ENCODE measurements around the gene PIANP.

The PIANP gene

GRCh38 chr12:6666211-6666610, 34.4 kb downstream of the PIANP start:
- DNase-seq = no peak

GRCh38 chr12:6664902-6665301, 35.7 kb downstream of the PIANP start:
- no peak for DNase-seq

DNA sequence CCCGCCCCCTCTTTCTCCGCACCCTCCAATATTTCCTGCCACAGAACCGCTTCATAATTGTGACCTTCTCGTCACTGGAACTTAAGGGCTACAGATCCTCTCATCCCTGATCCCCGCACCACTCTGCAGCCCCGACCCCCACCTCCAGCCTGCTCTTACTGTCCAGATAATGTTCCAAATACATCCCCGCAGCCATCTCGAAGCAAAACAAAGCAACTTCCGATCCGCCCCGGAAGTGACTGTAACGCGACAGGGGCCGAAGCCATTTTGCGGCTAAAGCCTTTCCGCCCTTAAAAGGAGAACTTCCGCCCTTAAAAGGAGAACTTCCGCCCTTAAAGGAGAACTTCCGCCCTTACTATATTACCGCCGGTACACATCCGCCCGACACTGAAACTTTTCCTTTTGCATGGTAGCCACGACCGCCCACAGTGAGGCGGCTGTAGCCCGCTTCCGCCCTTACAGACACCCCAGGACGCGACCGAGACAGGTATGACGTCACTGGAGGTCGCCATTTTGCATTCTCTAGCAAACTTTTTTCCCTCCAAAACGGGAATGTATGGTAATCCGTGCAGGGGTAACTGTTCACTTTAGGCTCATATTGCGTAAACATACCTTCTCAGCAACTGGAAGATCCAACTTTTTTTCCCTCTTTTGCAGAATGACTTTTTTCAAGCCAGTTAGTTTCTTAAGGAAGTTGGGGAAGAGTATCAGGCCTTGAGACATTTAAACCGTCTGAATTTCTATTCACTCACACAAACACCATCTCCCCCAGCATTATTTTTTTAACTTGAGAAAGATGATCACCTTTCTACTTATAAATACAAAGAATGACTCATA, 37.5 kb downstream of the PIANP start, which contains the start of gene ING4:
Gene ING4 (minus strand): TSS at position 214 of the 837 bp plus-strand sequence. CDS start 18 bp downstream, at position 196.
- DNase-seq = peak; percentile 96

DNA sequence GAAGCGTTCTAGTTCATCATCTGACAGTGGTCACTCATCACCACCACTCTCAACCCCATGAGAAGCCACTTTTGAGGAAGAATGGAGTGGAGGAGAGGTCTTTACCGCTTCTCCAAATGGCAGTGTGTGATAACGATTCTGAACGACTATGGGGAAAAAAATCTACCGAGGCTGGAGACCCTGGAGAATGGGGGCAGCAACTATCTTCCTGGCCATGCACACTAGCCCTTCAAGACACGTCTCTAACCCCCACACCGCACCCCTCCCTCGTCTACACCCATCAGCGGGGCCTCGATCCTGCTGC, 38.1 kb downstream of the PIANP start:
- no peak for DNase-seq

DNA sequence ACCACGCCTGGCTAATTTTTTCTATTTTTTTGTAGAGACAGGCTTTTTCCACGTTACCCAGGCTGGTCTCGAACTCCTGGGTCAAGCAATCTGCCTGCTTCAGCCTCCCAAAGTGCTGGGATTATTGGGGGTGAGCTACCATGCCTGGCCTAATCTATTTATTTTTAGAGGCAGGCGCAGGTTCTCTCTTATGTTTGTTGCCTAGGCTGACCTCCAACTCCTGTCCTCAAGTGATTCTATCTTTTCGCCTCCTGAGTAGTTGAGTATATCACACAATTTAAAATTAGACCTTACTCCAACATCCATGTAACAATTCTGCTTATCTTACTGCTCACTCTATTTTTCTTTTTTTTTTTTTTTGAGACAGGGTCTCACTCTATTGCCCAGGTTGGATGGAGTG, 46.6 kb downstream of the PIANP start:
- no peak for DNase-seq

- no peak for DNase-seq
Observed at GRCh38 chr12:6653342-6653741, 47.3 kb downstream of the PIANP start.

DNA sequence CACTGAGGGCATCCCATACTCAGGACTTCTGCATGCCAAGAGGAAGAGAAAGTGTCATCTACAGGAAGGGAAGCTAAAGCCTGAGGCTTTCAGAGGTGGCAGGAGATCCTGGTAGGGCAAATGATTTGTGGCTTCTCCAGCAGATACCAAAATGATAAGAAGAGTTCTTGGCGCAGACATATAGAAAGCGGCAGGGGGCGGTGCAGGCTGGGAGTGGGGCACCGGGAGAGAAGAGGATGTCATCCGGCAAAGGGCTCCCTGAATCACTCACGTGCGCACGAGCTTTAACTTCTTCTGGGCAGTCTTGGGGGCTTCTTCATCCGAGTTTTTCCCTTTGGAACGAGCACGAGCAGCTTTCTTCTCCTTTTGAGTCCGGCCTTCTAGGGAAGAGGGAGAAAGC, 48.2 kb downstream of the PIANP start:
- DNase-seq = no peak

- no peak for DNase-seq
Observed at GRCh38 chr12:6650832-6651231, 49.8 kb downstream of the PIANP start.

DNA sequence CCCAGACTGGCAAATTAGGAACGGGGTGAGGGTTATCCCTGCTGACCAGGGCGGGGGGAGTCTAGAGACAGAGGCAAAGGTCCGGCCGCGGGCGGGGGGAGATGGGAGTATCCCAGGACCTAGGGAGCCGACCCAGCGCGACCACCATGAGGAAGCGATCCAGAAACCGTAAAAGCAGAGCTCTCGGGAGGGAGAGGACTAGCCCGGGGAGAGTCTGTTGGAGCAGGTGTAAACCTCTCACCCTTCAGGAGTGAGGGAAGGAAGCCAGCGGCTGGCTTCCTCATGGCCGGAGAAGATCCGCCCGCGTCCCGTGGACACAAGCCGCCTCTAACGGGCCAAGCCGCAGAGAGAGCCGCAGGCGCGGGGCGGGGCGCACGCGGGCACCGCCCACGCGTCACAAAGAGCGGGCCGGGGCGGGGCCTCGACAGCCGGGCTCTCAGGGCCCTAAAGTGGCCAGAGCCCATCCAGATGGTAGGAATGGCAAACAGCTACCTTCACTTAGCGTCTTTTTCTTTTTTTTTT, 53.5 kb downstream of the PIANP start, which contains the start of gene ACRBP:
Gene ACRBP (minus strand): TSS at position 350 of the 522 bp plus-strand sequence. CDS start 66 bp downstream, at position 284.
- DNase-seq = peak; percentile 60

DNA sequence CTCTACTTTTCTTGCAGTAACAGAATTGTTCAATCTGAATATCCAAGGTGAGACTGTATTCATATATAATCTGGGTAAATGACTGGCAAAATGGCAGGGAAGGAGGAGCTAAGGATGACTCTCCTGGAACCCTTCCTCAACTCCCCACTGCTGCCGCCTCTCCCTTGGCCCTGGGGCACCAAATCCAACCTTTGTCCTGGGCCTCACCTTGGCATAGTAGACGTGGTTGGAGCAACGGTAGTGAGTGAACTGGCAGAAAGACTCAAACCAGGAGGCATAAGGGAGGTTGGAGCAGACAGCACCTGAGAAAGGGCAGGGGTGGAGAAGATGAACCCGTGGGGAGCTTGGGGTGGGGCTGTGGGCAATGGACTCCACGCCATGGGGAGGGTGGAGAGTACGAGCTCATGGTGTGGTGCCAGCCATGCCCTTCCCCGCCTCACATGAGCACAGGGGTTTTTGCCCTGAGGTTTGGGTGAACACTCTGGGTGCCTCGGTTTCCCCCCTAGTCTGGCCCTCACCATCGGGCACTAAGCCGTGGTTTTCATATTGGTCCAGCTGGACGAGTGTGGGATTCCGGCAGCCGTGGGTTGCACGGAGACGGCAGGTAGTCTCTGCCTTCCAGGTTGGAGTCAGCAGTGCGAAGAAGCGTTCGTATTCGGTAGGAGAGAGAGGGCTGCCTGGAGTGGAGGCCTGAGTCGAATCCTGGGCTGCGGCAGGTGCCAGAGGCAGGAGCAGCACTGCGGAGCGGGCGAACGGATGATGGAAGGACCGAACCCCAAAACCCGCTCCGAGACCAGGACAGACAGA, 54.1 kb downstream of the PIANP start:
- no peak for DNase-seq

- DNase-seq = no peak
Observed at GRCh38 chr12:6644903-6645302, 55.7 kb downstream of the PIANP start.

GRCh38 chr12:6644257-6644596, 56.4 kb downstream of the PIANP start:
- no peak for DNase-seq
